H1 (cell line): ENCODE measurements around the gene EIF4A2.

Experiments
- ATF3 ChIP-seq: IDR thresholded peaks from 2 replicates; pipeline ENCODE4 v1.6.1; 2011; ENCODE audit warnings: low read depth, mild to moderate bottlenecking, low read length; ENCODE audit not compliant: insufficient read depth
- CBX5 ChIP-seq: fragments of 300-800, 300-1000 bp; sonication (generic); IDR thresholded peaks from 2 replicates; pipeline ENCODE4 v1.7.1; 2016; ENCODE audit warnings: antibody characterized with exemption, low read length, low read depth
- CTCF ChIP-seq, 3 experiments: IDR thresholded peaks; 1 replicate in 2 of 3; 2 replicates in 1 of 3; pipeline versions ENCODE4 v1.5.1 to v1.6.1; 2011; ENCODE audit warnings: low read length in 3 of 3, mild to moderate bottlenecking in 3 of 3, inconsistent platforms in 2 of 3, low read depth in 1 of 3, moderate library complexity in 1 of 3; ENCODE audit not compliant: insufficient read depth in 1 of 3; ENCODE audit errors: control extremely low read depth in 1 of 3
- EGR1 ChIP-seq: IDR thresholded peaks from 2 replicates; pipeline ENCODE4 v1.6.1; 2011; ENCODE audit warnings: low read depth, low read length, borderline replicate concordance
- EZH2 ChIP-seq: fragments of 200-600 bp; sonication (generic); IDR thresholded peaks from 2 replicates; pipeline ENCODE4 v1.7.1; 2012; ENCODE audit warnings: low read depth, mild to moderate bottlenecking, moderate library complexity, low read length, inconsistent platforms; ENCODE audit not compliant: severe bottlenecking
- JUN ChIP-seq: IDR thresholded peaks from 2 replicates; pipeline ENCODE4 v1.6.1; 2011; ENCODE audit warnings: low read depth, mild to moderate bottlenecking, improper control_type of control experiment, low read length
- KDM5A ChIP-seq: fragments of 200-600 bp; IDR thresholded peaks from 2 replicates; pipeline ENCODE4 v1.7.1; 2012; ENCODE audit warnings: mild to moderate bottlenecking, low read length, inconsistent platforms, mixed read lengths
- NRF1 ChIP-seq: IDR thresholded peaks from 2 replicates; pipeline ENCODE4 v1.6.1; 2011; ENCODE audit warnings: mild to moderate bottlenecking, low read depth, low read length, improper control_type of control experiment
- POLR2A ChIP-seq, 2 experiments: IDR thresholded peaks; 1 replicate in 1 of 2; 2 replicates in 1 of 2; pipeline ENCODE4 v1.6.1; 2011; ENCODE audit warnings: low read depth in 2 of 2, low read length in 2 of 2, mild to moderate bottlenecking in 2 of 2; ENCODE audit errors: control extremely low read depth in 1 of 2
- POLR2AphosphoS5 ChIP-seq: IDR thresholded peaks from 2 replicates; pipeline ENCODE4 v1.6.1; 2011; ENCODE audit warnings: low read depth, low read length
- RAD21 ChIP-seq, 2 experiments: IDR thresholded peaks in 1 of 2; conservative IDR thresholded peaks in 1 of 2; 2 replicates each; pipeline ENCODE4 v1.6.1; 2011; ENCODE audit warnings: low read depth in 2 of 2, low read length in 2 of 2, improper control_type of control experiment in 1 of 2, inconsistent platforms in 1 of 2, mild to moderate bottlenecking in 1 of 2, moderate library complexity in 1 of 2
- SP1 ChIP-seq: IDR thresholded peaks from 2 replicates; pipeline ENCODE4 v1.6.1; 2011; ENCODE audit warnings: low read depth, low read length
- TAF1 ChIP-seq: IDR thresholded peaks from 2 replicates; pipeline ENCODE4 v1.6.1; 2011; ENCODE audit warnings: mild to moderate bottlenecking, low read depth, low read length
- YY1 ChIP-seq: IDR thresholded peaks from 2 replicates; pipeline ENCODE4 v1.6.1; 2011; ENCODE audit warnings: low read depth, mild to moderate bottlenecking, low read length

- TF ChIP-seq CTCF (IDR thresholded peaks at IDR 0.05; ENCODE audit: control extremely low read depth in 1 of 3, insufficient read depth in 1 of 3, low read depth in 1 of 3, low read length in 3 of 3) (no peak), TAF1 (no peak), SP1 (no peak), NRF1 (no peak), YY1 (no peak), EZH2 (no peak), KDM5A (no peak), ATF3 (no peak), POLR2A (IDR thresholded peaks at IDR 0.05; ENCODE audit: control extremely low read depth in 1 of 2, low read depth in 2 of 2, low read length in 2 of 2) (no peak), POLR2AphosphoS5 (no peak), EGR1 (no peak), JUN (no peak), CBX5 (no peak), RAD21 (IDR thresholded peaks at IDR 0.05 in 1 of 2, conservative IDR thresholded peaks at IDR 0.05 in 1 of 2; ENCODE audit: low read depth in 2 of 2, low read length in 2 of 2) (no peak)
Measured at GRCh38 chr3:186825872-186826409, 42.6 kb downstream of the EIF4A2 start.
